Frontal cortex (tissue), 4 donors: ENCODE data around the gene HNRNPH2. TPM values are rescaled to one million over a fixed set of nuclear protein-coding genes. Genes with fewer than 3 reads are reported as not detected.

ENCODE experiments used
- DNase-seq, 2 donors: peaks; one replicate each; pipeline ENCODE4 v3.0.0; 2012; ENCODE audit warnings: low spot score in 2 of 2
- FAIRE-seq: peaks from 2 replicates; lab custom pipeline; 2012; peaks lifted over from hg19 to GRCh38; lab: Jason Lieb, UNC
- total RNA-seq: library from RNA; depleted of rRNA; stranded (reverse); fragments of >200 nt; gene quantifications from one replicate; pipeline ENCODE4 v1.2.3, GENCODE V29; 2014
- donor health status: control.
- donor health status: control.
- donor health status: control.

The HNRNPH2 gene, protein sequence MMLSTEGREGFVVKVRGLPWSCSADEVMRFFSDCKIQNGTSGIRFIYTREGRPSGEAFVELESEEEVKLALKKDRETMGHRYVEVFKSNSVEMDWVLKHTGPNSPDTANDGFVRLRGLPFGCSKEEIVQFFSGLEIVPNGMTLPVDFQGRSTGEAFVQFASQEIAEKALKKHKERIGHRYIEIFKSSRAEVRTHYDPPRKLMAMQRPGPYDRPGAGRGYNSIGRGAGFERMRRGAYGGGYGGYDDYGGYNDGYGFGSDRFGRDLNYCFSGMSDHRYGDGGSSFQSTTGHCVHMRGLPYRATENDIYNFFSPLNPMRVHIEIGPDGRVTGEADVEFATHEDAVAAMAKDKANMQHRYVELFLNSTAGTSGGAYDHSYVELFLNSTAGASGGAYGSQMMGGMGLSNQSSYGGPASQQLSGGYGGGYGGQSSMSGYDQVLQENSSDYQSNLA
- 110 TPM for total RNA-seq

GRCh38 chrX:101407748-101408531, at the start of gene HNRNPH2, which contains the start of gene GLA:
HNRNPH2 (plus strand) TSS chrX:101408222; CDS start chrX:101411989, 3,767 bp downstream.
GLA (minus strand) TSS chrX:101407925; CDS start chrX:101407903, 22 bp downstream.
- peak; percentile 84 for FAIRE-seq
- DNase-seq = peak; percentile 48 to 65

GRCh38 chrX:101359966-101360365, 48.1 kb upstream of the HNRNPH2 start:
- DNase-seq (no peak), FAIRE-seq (no peak)

DNA sequence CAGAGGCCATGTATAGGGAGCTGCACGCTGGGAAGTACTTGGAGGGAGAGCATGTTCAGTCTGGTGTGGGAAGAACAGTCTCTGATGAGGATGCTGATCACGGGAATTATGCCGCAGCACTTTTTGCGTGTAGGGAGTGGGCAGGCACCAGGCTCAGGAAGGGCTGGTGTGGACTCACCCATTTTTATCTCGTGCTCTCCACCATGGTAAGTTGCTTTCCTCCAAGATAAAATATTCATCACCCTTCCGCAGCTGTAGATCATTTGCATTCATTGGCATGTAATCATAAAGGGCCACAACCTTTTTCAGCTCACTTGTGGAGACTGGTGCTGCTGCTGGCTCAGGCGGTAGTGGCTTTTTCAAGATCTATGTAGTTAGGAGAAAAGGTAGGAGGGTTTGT, 47.6 kb upstream of the HNRNPH2 start:
- no peak for FAIRE-seq

GRCh38 chrX:101362116-101362515, 45.9 kb upstream of the HNRNPH2 start:
- no peak for DNase-seq
- no peak for FAIRE-seq

More for the DNA sequence above, 47.6 kb upstream of the HNRNPH2 start:
- no peak for DNase-seq

- DNase-seq (no peak), FAIRE-seq (no peak)
Observed at GRCh38 chrX:101362757-101363156, 45.3 kb upstream of the HNRNPH2 start.

GRCh38 chrX:101365301-101365795, 42.7 kb upstream of the HNRNPH2 start:
- no peak for DNase-seq
- no peak for FAIRE-seq

- no peak for FAIRE-seq
- DNase-seq = no peak
Observed at GRCh38 chrX:101368800-101369199, 39.2 kb upstream of the HNRNPH2 start.

DNA sequence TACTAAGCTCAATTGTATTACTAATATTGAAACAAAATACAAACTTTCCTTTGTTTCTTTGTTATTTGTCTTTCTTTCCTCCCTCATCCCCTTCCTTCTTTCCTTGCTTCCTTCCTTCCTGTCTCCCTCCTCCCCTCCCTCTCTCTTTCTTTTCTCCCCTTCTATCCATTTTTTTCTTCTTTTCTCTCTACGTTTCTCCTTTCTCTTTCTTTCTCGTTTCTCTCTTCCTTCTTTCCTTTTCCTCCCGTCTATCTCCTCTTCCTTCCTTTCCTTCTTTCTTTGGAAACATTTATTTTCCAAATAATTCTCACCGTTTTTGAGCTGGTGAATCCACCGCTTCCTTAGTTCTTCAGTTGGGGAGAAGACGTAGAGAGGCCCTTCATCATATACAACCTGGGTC, 38.3 kb upstream of the HNRNPH2 start:
- DNase-seq (no peak), FAIRE-seq (no peak)

- DNase-seq (no peak), FAIRE-seq (no peak)
Observed at GRCh38 chrX:101370888-101371504, 37.0 kb upstream of the HNRNPH2 start.

DNA sequence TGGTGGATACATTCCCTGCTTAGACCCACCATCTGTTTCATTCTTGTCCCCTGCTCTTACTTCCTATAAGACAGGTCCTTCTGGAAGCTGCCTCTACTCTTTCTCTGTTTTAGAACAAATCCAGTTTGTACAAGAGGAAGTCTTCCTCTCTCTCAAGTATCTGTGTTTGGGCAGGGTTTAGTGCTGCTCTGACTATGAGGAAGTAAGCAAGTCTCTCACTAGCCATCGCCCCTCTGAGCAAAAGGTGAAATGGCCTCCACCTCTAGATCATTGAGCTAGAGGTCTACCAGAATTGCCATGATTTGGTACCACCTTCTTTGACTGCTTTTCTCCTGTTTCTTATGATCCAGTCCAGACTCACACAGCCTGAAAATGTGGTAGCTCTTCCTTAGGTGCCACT, 30.5 kb upstream of the HNRNPH2 start:
- no peak for DNase-seq
- FAIRE-seq = no peak

- FAIRE-seq (no peak), DNase-seq (no peak)
Observed at GRCh38 chrX:101383679-101384205, 24.3 kb upstream of the HNRNPH2 start.

DNA sequence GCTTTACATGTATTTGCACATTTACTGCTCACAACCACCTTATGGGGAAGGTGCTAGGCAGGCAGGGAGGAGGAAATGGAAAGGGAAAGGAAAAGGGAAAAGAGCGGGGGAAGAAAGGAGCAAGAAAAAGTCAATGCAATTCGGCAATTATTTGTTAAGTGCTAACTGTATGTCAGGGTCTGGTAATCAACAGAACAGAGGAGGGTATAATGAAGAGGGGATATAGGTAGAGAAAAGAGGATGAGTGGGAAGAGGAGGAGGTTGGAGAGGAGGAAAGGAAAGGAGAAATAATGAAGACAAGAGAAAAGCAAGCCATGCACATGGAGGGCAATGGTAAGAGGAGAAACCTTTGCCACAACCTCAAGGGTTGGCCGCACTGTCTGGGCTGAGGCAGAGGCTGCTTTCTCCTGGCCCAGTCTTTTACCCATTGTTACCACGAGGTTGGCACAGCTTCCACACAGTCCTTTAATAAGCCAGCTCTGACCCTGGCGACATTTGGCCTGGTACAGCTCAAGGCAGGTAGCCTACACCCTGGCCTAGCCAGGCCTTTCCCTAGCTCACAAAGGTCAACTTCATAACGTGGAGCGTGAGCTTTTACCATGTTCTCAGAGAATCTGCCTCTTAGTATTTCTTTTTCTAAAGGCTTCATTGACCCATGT, 22.9 kb upstream of the HNRNPH2 start:
- no peak for FAIRE-seq

DNA sequence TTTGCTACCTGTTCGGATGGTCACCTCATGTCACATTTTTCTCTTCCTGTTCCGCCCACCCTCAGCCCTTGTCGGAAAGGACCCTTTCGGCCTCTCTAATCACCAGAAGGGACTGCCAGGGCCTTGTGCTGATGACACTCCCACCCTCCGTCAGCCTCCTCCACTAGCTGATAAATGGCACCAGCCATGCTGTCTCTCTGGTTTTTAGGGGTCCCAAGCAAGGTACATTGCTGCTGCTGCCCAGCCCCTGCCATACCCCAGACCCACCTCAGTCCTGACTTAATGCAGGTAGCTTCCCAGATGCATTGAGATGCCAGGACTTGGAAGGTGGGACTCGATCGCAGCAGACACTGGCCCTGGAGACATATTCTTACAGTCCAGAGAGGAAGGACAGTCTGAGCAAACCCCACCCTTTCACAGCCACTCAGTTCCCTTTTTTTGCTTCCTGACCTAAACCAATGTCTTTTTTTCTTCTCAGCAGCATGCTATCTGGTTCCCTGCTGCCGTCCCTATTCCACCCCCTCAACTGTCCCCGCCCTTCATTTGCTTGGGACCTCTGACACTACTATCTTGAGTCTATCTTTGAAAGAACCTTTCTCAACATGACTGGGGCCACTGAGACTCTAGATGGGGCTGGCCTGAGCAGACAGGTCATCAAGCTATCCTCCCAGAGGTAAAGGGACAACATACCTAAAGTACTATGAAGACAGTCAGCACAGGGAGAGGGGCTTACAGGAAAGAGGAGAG, 22.1 kb upstream of the HNRNPH2 start, which contains the start of gene BTK:
Gene BTK, minus strand, starts transcription at position 397 of the 747 bp plus-strand sequence. CDS start 10,907 bp downstream, outside the sequence.
- no peak for DNase-seq
- FAIRE-seq = no peak

More for the DNA sequence above, 22.9 kb upstream of the HNRNPH2 start:
- no peak for DNase-seq

GRCh38 chrX:101386542-101386885, 21.5 kb upstream of the HNRNPH2 start:
- DNase-seq (no peak), FAIRE-seq (no peak)

DNA sequence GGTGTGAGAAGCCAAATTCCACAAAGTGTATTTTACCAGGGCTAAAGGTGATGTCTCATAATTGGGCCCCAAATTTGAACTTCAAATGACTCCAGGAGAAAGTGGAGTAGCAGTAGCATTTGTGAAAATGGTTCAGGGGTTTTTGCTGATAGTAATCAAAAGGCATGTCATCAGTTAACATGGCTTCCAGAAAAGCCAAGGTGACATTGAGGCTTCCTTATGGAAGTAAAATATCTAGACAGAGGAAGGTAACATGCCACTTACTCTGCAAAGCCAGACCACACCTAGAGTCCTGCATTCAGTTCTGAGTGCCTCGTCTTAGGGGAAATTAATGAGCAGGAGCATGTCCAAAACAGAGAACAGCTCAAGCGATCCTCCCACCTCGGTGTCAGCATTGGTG, 19.4 kb upstream of the HNRNPH2 start:
- FAIRE-seq = no peak
- DNase-seq = no peak

GRCh38 chrX:101390664-101391525, 17.1 kb upstream of the HNRNPH2 start, which contains the start of gene RPL36A:
RPL36A (plus strand) TSS chrX:101391011; CDS start chrX:101391044, 33 bp downstream.
- no peak for FAIRE-seq
- DNase-seq = peak in 1 of 2 donors; percentile 65

DNA sequence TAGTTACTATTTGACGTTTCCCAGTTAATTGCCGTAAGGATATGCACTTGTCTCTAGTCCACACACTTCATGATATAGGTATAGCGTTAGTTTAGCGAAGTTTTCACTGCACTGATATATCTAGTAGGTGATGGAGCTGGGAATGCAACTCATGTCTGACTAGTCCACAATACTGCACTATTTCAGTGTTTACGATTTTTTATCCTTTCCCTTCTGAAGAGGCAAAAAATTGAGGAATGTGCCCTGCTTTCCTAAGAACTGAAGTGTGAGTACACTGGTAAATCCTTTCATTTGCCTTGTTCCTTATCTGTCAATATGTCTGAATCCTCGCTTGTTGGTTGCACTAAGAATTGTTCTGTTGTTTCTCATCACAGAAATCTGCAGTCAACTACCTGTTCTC, 16.2 kb upstream of the HNRNPH2 start:
- FAIRE-seq = no peak
- no peak for DNase-seq
